HG03469 (cell line): Measurements from ENCODE around the gene PRR19.
"Not testable (repeated sequence)": the region's sequence is repeated elsewhere in the genome, so short reads cannot be mapped to it uniquely, and the experiment has no call there.

Source experiments
- ATAC-seq: cut with Tn5 transposase; IDR thresholded peaks from one replicate; pipeline ENCODE4 v1.9.1; 2021; ENCODE audit warnings: mild to moderate bottlenecking, moderate library complexity, moderate number of reproducible peaks; ENCODE audit not compliant: unreplicated experiment

The PRR19 gene, protein sequence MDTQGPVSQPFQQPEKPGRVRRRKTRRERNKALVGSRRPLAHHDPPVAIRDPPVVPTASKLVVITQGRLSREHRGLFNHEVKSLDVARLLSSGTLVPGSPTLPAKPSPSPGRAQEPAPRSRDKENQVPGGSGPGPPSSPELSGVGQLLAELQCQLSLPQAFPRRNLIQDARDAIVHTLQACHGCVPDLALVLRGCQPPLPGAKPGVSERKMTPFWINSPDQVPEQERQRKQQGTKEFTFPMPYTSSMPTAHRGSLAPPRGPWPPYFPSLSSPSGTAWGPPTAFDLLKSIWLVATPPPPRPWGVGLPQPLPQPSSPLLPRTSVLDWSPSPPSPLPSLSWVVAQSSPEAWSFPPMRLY

DNA sequence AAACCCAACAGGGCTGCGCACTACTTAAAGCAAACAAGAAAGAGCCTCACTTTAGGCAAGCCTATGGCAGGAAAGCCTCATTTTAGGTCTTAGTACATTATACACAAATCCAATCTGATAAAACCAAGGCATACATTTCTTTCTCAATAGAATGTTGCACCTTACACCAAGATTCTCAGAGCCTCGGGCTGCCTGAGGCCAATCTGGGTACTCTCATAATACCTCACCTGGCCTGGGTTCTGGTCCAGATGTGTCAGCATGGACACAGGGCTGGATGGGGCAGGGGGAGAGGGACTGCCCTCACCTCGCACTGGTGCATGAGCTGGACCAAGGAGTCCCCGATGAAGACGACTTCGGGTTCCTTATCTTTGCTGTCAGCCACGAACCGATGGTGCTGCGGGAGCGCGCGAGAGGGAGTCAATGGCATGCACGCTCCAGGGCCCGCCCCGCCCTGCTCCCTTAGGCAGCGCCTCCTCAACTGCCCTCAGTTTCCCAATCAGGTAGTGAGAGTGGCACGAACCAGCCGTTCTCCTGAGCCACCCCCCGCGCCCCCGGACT lies at the start of gene PRR19:
Gene PRR19 (plus strand): TSS at position 487 of the 558 bp plus-strand sequence. CDS start 7,453 bp downstream, outside the sequence.
- no peak for ATAC-seq

DNA sequence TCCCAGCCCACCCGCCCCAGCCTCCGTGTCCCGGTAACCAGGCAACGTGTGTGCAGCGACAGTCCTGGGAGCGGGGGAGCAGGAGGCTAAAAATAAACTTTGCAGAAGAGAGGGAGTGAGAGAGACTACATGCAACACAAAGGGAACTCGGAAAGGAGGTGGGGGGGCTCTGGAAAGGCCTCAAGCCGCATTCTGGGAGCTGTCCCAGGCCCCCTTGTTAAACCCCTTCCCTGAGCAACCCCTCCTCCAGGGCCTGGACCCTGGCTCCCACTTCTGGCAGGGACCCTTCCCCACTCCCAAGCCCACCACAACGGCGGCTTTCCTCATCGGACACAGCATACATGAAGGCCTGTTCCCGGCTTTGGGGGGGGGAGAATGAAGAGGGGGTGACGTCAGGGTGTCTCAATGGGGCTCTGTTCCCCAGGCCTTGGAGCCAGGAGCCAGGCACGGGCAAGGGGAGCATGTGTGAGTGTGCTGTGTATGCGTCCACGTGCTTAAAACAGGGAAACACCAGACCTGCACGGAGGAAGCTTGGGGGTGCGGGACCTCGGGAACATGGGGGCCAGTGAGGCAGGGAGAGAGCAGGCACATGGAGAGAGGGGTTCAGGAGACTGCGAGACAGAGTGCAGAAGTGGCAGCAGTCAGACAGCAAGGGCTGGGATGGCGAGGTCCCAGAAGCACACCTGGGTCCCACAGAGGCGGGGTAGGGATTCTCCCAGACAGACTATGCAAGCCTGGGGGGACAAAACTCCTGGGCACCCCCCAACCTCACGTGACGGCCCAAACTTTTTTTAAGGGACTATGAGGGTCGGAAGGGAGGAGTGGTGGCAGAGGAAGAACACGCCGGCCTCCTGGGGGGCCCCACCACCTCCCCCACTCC lies 49.3 kb upstream of the PRR19 start:
- ATAC-seq = no peak

DNA sequence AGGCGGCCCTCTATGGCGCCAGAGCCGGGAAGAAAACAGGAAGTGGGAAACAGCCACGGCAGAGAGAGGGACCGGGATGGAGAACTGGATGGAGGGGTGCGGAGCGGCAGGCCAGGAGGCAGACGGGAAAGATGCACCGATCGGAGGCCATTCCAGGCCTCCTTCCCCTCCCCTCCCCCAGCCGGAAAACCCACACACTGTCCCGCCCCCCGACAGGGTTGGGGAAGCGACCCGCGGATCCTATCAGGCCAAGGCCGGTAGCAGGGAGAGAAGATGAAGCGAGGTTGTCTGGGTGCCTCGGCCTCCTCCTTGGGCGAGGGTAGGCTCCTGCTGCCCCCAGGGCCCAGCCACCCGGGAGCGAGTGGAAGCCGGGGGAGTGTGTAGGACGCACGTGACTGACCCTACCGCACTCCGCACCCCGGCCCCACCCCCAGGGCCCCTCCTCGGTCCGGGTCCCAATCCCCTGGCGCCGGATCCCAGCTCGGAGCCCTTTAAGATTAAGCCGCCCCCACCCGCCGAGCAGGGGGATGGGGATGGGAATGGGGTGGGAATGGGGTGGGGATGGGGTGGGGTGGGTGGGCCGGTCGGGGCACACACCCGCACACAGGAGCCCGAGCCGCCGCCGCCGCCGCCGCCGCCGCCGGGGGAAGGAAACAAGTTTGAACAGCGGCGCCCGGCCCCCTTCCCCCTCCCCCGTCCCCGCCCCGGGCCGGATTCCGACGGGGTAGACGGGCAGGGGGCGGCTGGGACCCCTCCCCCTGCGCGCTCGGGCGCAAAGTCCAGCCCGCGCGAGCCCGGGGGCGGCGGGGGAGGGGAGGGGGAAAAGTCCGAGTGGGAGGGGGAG lies 48.5 kb upstream of the PRR19 start:
- no peak for ATAC-seq

DNA sequence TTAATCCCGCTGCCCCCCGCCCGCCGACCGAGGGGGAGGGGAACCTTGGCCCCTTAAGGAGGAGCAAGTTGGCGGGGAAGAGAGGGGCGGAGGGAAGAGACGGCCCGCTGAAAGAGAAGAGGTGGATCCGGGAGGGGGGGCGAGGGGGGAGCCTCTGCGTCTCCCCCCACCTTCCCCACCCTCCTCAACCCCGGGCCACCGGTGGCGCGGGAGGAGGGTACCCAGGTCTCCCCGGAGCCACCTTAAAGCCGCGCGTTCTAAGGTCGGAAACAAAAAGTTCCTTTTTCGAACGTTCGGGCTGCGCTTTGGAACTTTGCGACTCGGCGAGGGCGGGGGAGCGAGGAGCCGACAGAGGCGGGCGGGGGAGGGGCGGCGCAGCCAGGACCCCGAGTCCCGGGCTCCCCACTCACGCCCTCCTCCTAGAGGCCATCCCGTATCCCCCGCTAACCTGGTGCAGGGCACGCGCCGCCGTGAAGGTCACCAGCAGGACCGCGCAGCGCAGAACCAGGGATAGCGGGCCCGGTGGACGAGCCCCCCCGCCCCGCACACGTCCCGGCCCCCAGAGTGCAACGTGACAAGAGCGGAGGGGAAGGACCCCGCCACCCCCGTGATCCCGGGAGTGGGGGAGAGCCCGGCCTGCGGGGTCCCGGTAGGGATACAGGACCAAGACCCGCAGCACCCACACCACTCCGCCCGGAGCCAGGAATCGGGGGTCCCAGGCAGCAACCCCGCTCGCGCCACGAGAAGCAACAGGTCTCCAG lies 47.7 kb upstream of the PRR19 start:
- no peak for ATAC-seq

DNA sequence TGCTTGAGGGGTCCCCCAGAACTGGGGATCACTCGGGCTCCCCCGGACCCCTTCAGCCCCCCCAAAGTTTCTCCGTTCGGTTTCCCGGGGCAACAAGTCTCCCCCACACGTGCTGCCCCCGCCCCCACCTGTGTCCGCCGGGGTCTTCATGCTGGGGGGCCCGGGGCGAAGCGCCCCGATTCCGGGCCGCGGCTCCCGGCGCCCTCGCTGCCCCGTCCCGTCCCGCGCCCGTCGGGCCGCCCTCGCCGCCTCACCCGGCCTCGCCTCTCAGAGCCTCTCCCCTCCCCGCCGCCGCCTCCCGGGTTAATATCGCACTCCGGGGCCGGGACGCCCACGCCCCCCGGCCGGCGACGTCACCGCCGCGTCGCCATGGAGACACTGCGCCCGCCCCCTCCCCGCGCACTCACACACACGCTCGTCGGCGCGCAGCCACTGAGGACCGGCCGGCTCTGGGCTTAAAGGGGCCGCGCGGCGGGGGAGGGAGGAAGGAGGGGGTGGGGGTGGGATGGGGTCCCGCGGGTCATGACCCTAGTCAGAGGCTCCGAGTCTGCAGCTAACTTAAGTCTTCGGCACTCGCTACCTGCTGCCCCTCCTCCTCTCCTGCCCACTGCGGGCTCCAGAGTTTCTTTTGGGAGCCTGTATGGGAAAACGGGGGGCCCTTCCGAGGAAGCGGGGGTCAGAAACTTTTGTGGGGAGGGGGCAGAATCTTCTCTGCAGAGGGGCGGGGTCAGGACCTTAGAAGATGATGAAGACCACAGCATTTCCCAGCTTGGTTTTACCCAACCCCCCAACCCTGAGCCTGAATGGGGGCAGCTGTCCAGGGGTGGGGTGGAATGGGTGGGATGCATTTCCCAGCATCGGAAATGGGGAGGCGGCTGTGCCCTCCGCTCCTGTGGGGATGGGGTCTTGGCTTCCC lies 46.8 kb upstream of the PRR19 start, which contains the start of gene ERF:
Gene ERF (minus strand): TSS at position 279 of the 916 bp plus-strand sequence. CDS start 129 bp downstream, at position 150.
- peak; percentile 37 for ATAC-seq

DNA sequence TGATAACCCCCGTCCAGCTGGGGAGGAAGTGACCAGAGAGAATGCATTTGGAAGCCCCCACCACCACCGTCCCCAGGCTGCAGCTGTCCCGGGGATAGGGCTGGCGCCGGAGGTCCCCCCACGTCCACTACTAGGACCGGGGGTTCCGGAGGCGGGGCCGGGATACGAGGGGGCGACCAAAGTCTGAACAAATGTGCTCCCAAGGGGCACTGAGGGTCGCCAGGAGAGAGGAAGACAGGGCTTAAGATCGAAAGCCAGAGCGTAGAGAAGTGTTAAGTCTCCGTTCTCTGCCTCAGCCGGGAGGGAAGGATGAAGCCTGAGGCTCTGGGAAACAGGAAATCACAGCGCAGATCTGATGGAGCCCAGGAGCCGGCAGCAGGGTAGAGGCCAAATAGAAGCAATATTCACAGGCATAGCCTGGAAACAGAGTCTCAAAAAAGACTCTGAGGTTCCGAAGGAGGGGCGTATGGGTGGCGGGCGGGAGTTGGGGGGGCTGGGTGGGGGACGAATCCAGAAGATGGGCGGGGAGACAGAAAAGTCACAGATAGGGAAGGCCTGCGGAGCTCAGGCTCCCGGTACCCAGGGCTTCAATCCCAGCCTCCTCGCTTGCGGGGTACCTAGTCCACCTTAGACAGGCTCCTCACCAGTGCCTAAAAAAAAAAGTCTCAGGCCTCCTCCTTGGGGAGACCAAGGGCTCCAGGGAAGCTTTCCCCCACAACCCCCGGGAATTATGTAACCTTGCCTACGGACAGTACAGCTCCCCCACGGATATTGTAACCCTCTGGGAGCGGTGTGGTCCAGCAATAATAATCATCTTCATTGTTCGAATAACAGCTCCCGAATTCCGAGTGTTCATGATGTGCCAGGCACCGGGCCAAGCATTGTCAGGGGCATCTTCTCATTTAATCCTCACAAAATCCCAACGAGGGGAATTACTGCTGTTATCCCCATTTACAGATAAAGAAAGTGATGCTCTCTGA lies 45.9 kb upstream of the PRR19 start:
- ATAC-seq = no peak

DNA sequence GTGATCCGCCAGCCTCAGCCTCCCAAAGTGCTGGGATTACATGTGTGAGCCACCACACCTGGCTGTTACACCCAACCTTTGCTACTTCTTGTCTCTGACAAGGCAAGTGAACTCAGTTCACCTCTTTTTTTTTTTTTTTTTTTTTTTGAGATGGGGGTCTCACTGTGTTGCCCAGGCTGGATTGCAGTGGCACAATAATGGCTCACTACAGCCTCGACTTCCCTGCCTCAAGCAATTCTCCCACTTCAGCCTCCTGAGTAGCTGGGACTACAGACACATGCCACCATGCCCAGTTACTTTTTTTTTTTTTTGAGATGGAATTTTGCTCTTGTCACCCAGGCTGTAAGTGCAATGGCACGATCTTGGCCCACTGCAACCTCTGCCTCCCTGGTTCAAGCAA lies 44.1 kb upstream of the PRR19 start:
- not testable (repeated sequence) for ATAC-seq

DNA sequence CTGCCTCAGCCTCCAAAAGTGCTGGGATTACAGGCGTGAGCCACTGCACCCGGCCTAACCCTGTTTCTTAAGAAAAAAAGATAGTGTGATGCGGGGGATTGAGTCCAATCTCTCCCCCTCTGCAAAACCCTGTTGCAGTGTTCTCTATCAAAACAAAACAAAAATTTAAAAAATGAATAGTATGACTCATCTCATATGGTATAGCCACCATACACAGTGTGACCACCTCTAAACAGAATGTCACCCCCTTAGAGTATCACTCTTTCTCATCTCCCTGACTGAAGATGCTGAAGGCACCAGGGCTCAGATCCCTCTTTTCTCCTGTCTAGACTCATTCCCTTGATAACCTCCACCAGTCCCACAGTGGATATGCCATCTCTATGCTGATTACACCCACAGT lies 40.2 kb upstream of the PRR19 start:
- ATAC-seq = no peak

DNA sequence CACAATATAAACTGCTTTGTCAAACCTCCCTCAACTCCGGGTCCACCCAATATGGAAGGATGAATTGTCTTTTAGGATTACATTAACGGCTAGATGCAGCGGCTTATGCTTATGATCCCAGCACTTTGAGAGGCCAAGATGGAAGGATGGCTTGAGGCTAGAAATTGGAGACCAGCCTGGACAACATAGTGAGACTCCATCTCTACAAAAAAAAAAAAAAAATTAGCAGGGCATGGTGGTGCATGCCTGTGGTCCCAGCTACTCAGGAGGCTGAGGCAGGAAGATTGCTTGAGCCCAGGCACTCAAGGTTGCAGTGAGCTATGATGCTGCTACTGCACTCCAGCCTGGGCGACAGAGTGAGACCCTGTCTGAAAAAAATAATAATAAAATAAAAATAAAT lies 35.8 kb upstream of the PRR19 start:
- ATAC-seq = not testable (repeated sequence)

DNA sequence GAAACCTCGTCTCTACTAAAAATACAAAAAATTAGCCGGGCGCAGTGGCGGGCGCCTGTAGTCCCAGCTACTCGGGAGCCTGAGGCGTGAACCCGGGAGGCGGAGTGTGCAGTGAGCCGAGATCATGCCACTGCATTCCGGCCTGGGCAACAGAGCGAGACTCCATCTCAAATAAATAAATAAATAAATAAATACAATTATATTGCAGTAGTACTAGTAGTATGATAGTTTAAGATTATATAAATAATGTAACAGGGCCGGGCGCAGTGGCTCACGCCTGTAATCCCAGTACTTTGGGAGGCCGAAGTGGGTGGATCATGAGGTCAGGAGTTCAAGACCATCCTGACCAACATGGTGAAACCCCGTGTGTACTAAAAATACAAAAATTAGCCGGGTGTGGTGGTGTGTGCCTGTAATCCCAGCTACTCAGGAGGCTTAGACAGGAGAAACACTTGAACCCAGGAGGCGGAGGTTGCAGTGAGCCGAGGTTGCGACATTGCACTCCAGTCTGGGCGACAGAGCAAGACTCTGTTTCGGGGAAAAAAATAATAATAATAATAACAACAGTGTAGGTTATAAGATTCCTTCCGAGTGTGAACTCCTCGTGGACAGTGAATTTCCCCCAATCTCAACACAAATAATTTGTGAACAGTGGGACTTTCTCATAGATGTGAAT lies 34.9 kb upstream of the PRR19 start:
- not testable (repeated sequence) for ATAC-seq

DNA sequence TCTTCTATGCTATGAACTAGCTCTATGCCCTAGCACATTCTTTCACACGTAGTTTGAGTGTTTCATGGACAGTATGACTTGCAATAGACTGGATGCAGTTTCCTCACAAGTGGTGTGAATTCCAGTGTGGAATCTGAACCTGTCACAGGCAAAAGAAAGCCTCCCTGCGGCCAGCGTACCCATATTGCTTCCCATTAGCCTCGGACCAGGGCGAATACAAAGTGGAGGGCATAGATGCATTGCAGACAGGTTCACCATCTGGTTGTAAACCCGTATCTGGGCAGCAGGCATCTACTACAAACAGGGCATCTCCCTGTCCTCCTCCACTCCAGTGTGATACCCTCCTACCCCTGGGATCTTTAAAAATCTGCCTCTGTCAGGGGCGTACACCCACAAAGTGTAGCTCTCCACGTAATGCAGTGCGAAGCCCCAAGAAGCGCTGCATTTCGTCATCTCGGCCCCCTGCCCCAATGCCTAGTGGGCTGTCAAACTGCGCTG lies 34.2 kb upstream of the PRR19 start:
- ATAC-seq = no peak

DNA sequence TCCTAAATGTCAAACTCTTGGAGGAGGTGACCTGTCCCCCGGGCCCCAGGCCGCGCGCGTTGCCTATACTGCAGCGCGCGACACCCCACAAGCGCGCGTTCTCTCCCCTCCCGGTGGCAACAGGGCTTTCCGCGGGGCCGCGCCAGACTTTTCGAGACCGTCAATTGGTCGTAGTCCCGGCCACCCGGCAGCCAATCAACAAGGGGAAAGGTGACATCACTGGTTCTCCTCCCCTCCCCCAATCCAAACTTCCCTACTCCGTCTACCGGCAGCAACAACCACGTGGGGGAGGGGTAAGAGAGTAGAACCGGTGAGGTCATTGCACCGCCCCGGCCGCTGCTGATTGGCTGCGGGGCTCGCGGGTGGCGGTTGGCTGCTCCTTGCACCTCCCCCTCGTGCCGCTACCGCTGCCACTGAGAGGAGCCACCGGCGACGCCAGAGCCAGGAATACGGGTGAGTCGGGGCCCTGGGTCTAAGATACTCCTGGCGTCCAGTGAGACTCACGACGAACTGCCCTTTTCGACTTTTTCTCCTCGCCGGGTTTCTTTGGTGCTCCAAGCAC lies 33.7 kb upstream of the PRR19 start:
- peak; percentile 29 for ATAC-seq

DNA sequence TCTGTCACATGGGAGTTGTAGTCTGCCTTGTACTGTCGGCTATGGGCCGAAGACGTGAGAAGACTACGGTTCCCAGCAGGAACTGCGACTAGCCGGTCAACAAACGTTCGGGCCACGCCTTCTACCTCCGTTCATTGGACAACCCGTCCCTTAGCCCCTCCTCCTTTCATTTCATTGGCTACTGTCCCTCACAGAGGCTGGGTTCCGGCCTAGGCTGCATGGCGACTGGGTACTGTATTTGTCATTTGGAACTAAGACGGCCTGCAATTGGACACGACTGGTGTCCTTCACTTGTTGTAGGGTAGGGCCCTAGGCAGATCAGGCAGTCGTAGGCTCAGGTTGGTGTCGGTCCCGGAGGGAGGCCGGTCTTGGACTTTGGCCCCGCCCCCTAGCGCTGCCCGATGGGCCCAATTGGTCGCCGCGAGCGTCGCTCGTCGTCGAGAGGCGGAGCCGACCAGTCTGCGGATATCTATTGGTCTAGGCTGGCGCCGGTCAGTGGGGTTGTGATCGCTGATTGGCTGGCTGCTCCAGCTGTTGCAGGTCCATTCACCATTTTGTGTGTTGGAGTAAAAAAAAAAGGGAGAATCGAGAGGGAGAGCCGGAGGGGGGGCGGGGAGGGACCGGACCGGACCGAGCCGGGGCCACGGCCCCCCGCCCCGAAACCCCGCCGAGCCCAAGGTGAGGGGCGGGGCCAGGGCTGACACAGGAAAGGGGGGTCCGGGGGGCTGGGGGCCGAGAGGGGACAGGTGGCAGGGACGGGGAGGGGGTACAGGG lies 33.0 kb upstream of the PRR19 start, which contains the start of gene CIC:
Gene CIC (plus strand): TSS at position 549 of the 774 bp plus-strand sequence. CDS start 2,532 bp downstream, outside the sequence.
- ATAC-seq = peak; percentile 46

DNA sequence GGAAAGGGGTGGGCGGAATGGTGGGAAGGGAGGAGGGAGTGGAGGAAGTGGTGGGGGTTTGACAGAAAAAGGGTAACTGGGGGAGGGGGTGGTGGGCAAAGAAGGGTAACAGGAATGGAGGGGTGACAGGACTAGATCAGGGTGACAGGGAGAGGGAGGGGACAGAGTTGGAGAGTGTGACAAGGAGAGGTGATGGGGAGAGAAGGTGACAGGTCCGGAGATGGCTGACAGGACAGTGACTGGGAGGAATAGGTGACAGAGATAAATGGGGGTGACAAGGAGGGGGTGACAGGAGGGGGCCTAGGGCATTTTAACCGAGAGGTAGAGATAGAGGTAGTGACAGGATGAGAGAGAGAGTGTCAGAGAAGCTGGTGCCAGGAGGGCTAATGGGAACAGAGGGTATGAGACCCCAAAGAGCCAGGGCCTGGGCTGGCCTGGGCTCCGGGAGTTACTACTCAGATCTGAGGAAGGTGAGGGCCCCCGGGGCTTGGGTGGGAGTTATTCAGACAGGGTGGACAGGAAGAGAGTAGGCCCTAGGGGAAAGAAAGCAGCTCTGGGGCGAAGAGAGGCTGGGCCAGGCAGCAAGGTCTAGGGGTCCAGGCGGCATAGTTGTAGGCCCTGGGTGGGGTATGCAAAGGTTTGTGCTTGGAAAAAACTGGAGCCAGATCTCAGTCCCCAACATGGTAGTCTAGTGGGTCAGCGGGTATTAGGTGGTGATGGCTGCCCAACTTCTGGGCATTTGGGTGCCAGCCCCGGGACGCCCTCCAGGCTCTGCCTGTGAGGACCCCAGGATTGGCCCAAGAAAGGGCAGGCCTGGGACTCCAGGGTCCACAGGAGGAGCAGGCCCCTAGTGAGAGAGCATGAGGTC lies 32.2 kb upstream of the PRR19 start:
- no peak for ATAC-seq
